ENCODE data around the gene MAML2. TPM values are rescaled to one million over a fixed set of nuclear protein-coding genes. Genes with fewer than 3 reads are reported as not detected.

Gene MAML2
- total RNA-seq, 3 donors from 2014 or later (not counting 1 experiment from before 2014, with no cell fraction given), result 14.2 to 20.5 (median 16.1) TPM

DNA sequence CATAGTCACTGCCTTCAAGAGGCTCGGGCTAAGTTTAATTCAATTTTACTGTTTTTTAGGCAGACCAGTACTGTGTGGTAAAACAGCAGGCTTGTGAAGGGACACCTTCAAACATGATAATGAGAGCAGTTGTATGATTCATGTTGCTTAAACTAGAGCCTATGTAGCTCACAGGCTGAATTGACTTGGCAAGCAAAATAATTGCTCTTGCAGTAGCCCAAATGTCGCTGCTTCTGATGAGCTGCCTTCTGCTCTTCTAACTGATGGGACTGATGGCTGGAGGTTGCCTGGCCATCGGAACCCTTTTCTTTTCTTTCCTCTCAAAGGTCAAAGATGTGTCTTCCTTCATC is 137.6 kb downstream of the MAML2 start:
- 89% methylated on average over 3 of the region's 3 CpGs for WGBS (ENCODE audit: insufficient coverage)
- H3K4me1 Mint-ChIP-seq, result peaks cover 48% of the 10 kb centered on the region in 2 donors
- H3K4me3 ChIP-seq (ENCODE audit: low read length), result no peak overlapping the region
- H3K27me3 Mint-ChIP-seq (ENCODE audit: low read depth in 2 of 2), result no peaks in the 10 kb centered on the region
- peak overlapping the region; percentile 79 to 82 for H3K27ac Mint-ChIP-seq
- H3K9me3 ChIP-seq (ENCODE audit: control insufficient read depth, insufficient read depth, low read length), result no peaks in the 10 kb centered on the region
- peak; percentile 46 to 74 (median 65) for ATAC-seq
- H3K9me3 Mint-ChIP-seq, result no peaks in the 10 kb centered on the region
- H3K27ac ChIP-seq (ENCODE audit: low read length), result peak overlapping the region; percentile 69
- no peaks in the 10 kb centered on the region for H3K36me3 Mint-ChIP-seq
- TF ChIP-seq, protein P1, sequence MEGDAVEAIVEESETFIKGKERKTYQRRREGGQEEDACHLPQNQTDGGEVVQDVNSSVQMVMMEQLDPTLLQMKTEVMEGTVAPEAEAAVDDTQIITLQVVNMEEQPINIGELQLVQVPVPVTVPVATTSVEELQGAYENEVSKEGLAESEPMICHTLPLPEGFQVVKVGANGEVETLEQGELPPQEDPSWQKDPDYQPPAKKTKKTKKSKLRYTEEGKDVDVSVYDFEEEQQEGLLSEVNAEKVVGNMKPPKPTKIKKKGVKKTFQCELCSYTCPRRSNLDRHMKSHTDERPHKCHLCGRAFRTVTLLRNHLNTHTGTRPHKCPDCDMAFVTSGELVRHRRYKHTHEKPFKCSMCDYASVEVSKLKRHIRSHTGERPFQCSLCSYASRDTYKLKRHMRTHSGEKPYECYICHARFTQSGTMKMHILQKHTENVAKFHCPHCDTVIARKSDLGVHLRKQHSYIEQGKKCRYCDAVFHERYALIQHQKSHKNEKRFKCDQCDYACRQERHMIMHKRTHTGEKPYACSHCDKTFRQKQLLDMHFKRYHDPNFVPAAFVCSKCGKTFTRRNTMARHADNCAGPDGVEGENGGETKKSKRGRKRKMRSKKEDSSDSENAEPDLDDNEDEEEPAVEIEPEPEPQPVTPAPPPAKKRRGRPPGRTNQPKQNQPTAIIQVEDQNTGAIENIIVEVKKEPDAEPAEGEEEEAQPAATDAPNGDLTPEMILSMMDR (IDR thresholded peaks at IDR 0.05), result no peak
- peaks cover 24% of the 10 kb centered on the region for H3K4me1 ChIP-seq (ENCODE audit: control insufficient read depth, insufficient read depth, low read length)
- H3K27me3 ChIP-seq (ENCODE audit: control insufficient read depth, insufficient read depth, low read length), result no peaks in the 10 kb centered on the region
- H3K36me3 ChIP-seq (ENCODE audit: control insufficient read depth, insufficient read depth, low read length), result no peaks in the 10 kb centered on the region
- peak in 1 of 2 donors; percentile 31 for DNase-seq
- intact Hi-C loops (cut with micrococcal nuclease), result loop anchor here (2.0 to 5.0 kb wide), 2 partner anchors 49 to 132 kb away; no protein-coding TSS in a partner anchor
- H3K4me3 Mint-ChIP-seq, result no peak overlapping the region

DNA sequence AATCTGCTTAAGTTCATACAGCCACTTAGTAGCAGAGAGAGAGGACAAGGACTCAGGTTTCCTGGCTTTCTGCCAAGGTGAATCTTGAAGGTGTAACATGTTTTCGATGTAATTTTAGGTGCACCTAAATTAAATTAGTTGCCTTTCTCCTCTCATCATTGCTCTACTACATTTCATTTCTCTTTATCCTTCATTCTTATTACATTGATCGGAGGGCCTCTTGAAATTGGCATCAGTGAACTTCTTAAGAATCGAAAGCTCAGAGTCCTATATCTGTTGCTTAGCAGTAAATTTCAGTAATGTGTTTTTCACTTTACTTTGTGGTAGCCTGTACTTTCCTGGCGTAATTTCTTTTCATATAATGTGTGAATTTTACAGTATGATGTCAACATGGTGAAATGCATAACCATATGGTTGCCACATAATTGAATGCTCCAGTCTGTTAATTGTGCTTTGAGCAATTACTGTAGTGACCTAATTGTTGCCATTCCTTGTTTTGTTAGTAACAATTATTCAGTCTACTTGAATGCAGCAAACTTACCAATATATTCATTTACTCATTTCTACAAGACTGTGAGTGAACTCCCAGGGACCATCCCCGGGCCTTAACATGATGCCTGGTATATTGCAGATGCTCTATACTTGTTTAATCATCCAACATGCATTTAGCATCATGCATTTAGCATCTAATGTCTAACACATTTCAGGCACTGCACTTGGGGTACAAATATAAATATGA is 138.1 kb downstream of the MAML2 start:
- Histone ChIP-seq H3K9me3 (ENCODE audit: control insufficient read depth, insufficient read depth, low read length) (no peaks in the 10 kb centered on the region), H3K27ac (ENCODE audit: low read length) (peak overlapping the region; percentile 69), H3K27me3 (ENCODE audit: control insufficient read depth, insufficient read depth, low read length) (no peaks in the 10 kb centered on the region), H3K4me1 (ENCODE audit: control insufficient read depth, insufficient read depth, low read length) (peaks cover 24% of the 10 kb centered on the region), H3K36me3 (ENCODE audit: control insufficient read depth, insufficient read depth, low read length) (no peaks in the 10 kb centered on the region), H3K4me3 (ENCODE audit: low read length) (no peak overlapping the region)
- peak overlapping the region; percentile 79 to 82 for H3K27ac Mint-ChIP-seq
- H3K27me3 Mint-ChIP-seq (ENCODE audit: low read depth in 2 of 2), result no peaks in the 10 kb centered on the region
- H3K9me3 Mint-ChIP-seq, result no peaks in the 10 kb centered on the region
- TF ChIP-seq, protein P1 (IDR thresholded peaks at IDR 0.05), result no peak
- 55% methylated on average over 5 of the region's 5 CpGs for WGBS (ENCODE audit: insufficient coverage)
- peak overlapping the region; percentile 0 for H3K4me3 Mint-ChIP-seq
- DNase-seq (peak in 1 of 2 donors; percentile 81), ATAC-seq (peak; percentile 70 to 86 (median 84))
- H3K36me3 Mint-ChIP-seq, result no peaks in the 10 kb centered on the region
- peaks cover 48% of the 10 kb centered on the region in 2 donors for H3K4me1 Mint-ChIP-seq
- intact Hi-C loops (cut with micrococcal nuclease), result loop anchor here (2.0 to 5.0 kb wide), 2 partner anchors 50 to 132 kb away; no protein-coding TSS in a partner anchor

DNA sequence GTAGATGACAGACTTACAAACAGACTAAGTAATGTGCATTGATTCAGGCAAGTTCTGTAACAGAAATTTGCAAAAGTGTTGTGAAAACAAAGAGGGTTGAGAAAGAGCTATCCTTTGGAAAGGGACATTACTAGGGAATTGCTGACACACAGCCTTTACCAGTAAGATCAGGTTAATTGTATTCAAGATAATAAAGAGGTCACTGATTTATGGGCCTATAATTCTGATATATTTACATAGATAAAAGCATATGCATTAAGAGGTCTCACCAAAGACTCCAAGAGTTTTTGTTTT is 138.7 kb downstream of the MAML2 start:
- DNase-seq, result no peak
- H3K4me3 ChIP-seq (ENCODE audit: low read length), result no peak overlapping the region
- TF ChIP-seq, protein P1 (IDR thresholded peaks at IDR 0.05), result no peak

More for the DNA sequence above, 138.7 kb downstream of the MAML2 start:
- no peaks in the 10 kb centered on the region for H3K9me3 Mint-ChIP-seq
- H3K4me1 Mint-ChIP-seq, result peaks cover 48% of the 10 kb centered on the region in 2 donors
- no peaks in the 10 kb centered on the region for H3K9me3 ChIP-seq (ENCODE audit: control insufficient read depth, insufficient read depth, low read length)
- H3K27ac Mint-ChIP-seq, result peak overlapping the region; percentile 79 to 82
- peak overlapping the region; percentile 69 for H3K27ac ChIP-seq (ENCODE audit: low read length)
- no peaks in the 10 kb centered on the region for H3K36me3 ChIP-seq (ENCODE audit: control insufficient read depth, insufficient read depth, low read length)
- no peaks in the 10 kb centered on the region for H3K27me3 Mint-ChIP-seq (ENCODE audit: low read depth in 2 of 2)
- no peaks in the 10 kb centered on the region for H3K36me3 Mint-ChIP-seq
- H3K4me3 Mint-ChIP-seq, result peak overlapping the region; percentile 22
- ATAC-seq, result no peak
- no peaks in the 10 kb centered on the region for H3K27me3 ChIP-seq (ENCODE audit: control insufficient read depth, insufficient read depth, low read length)
- H3K4me1 ChIP-seq (ENCODE audit: control insufficient read depth, insufficient read depth, low read length), result peaks cover 24% of the 10 kb centered on the region
- intact Hi-C loops (cut with micrococcal nuclease), result loop anchor here (2.0 kb wide), 1 partner anchor 50 kb away; no protein-coding TSS in a partner anchor
